Karpas-422 (cell line): Measurements from ENCODE around the gene SRGN. TPM values are rescaled to one million over a fixed set of nuclear protein-coding genes. Genes with fewer than 3 reads are reported as not detected.

Experiments used
- DNase-seq: peaks from one replicate; pipeline ENCODE4 v3.0.0-alpha.2; 2015
- H2AFZ ChIP-seq: fragments of 200-600 bp; sonication (generic); 2 replicates; pipeline ENCODE4 v1.6.1; 2014; ENCODE audit warnings: antibody characterized with exemption, low read length, mixed read lengths
- H3K27ac ChIP-seq: fragments of 200-600 bp; sonication (generic); 2 replicates; pipeline ENCODE4 v1.5.1; 2014; ENCODE audit warnings: mild to moderate bottlenecking, low read length, moderate library complexity
- H3K27me3 ChIP-seq: fragments of 200-600 bp; sonication (generic); 2 replicates; pipeline ENCODE4 v1.6.1; 2014; ENCODE audit warnings: low read length, mixed read lengths
- H3K36me3 ChIP-seq: fragments of 200-600 bp; sonication (generic); 2 replicates; pipeline ENCODE4 v1.6.1; 2014; ENCODE audit warnings: low read length, mixed read lengths; ENCODE audit not compliant: insufficient read depth
- H3K4me1 ChIP-seq: fragments of 200-600 bp; sonication (generic); 2 replicates; pipeline ENCODE4 v1.6.1; 2014; ENCODE audit warnings: mild to moderate bottlenecking, low read length, mixed read lengths
- H3K4me2 ChIP-seq: fragments of 200-600 bp; sonication (generic); 2 replicates; pipeline ENCODE4 v1.6.1; 2014; ENCODE audit warnings: low read length, low read depth, mild to moderate bottlenecking; ENCODE audit not compliant: poor library complexity, severe bottlenecking
- H3K4me3 ChIP-seq: fragments of 200-600 bp; sonication (generic); 2 replicates; pipeline ENCODE4 v1.5.1; 2014; ENCODE audit warnings: mild to moderate bottlenecking, antibody characterized with exemption, low read length, mixed read lengths
- H3K79me2 ChIP-seq: fragments of 200-600 bp; sonication (generic); 2 replicates; pipeline ENCODE4 v1.6.1; 2014; ENCODE audit warnings: mild to moderate bottlenecking, low read length, mixed read lengths
- H3K9ac ChIP-seq: fragments of 200-600 bp; sonication (generic); 2 replicates; pipeline ENCODE4 v1.6.0; 2014; ENCODE audit warnings: low read length
- H3K9me2 ChIP-seq: fragments of 200-600 bp; sonication (generic), shearing (Covaris generic); replicated peaks from 2 replicates; pipeline ENCODE4 v1.6.0; 2014; ENCODE audit warnings: mild to moderate bottlenecking, low read length, moderate library complexity; ENCODE audit not compliant: insufficient read depth
- H3K9me3 ChIP-seq: fragments of 300-700, 200-600 bp; sonication (generic); 2 replicates; pipeline ENCODE4 v1.6.1; 2014; ENCODE audit warnings: low read length, mixed read lengths
- H4K20me1 ChIP-seq: fragments of 200-600 bp; sonication (generic); 2 replicates; pipeline ENCODE4 v1.6.1; 2014; ENCODE audit warnings: mild to moderate bottlenecking, antibody characterized with exemption, low read length, low read depth; ENCODE audit not compliant: insufficient read depth
- total RNA-seq: library from RNA; depleted of rRNA; stranded (reverse); fragments of >200 nt; shearing (Covaris generic); gene quantifications from 2 replicates; pipeline ENCODE4 v1.2.3, GENCODE V29; 2014; ENCODE audit warnings: low replicate concordance

The SRGN gene
- total RNA-seq, 1 experiment from 2014 or later, result 56.4 TPM

DNA sequence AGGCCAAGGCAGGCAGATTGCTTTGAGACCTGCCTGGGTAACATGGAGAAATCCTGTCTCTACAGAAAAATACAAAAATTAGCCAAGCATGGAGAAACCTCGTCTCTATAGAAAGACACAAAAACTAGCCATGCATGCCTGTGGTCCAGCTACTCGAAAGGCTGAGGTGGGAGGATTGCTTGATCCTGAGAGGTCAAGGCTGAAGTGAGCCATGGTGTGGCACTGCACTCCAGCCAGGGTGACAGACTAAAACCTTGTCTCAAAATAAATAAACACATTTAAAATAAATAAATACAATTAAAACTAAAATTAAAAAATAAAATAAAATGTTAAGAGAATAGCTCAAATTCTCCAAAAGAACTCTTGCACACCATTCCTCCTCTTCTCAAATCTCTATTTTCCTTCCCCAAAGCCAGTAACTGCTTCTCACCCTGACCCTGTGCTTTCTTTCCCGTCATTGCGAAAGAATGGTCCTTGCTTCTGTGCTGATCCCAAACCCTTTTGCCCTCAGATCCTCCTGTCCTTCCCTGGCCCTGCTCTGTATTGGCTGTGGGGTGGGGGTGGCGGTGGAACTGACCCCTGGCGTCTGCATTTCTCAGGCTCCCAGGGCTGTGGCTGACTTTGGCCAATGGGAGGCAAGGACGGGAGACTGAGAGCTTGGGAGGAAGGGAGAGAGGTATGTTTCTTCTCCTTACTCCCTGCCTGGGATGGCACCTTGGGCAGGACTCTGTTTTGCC lies 12.4 kb downstream of the SRGN start:
- no peak overlapping the region for H3K9ac ChIP-seq
- no peaks in the 10 kb centered on the region for H4K20me1 ChIP-seq
- no peaks in the 10 kb centered on the region for H3K4me1 ChIP-seq
- H2AFZ ChIP-seq, result no peak overlapping the region
- no peak overlapping the region for H3K4me2 ChIP-seq
- no peak overlapping the region for H3K4me3 ChIP-seq
- no peaks in the 10 kb centered on the region for H3K79me2 ChIP-seq
- no peaks in the 10 kb centered on the region for H3K27me3 ChIP-seq
- no peak for DNase-seq
- no peak overlapping the region for H3K27ac ChIP-seq
- no peaks in the 10 kb centered on the region for H3K9me2 ChIP-seq
- H3K36me3 ChIP-seq, result no peaks in the 10 kb centered on the region
- no peaks in the 10 kb centered on the region for H3K9me3 ChIP-seq

- Histone ChIP-seq H3K9me2 (no peaks in the 10 kb centered on the region), H3K36me3 (no peaks in the 10 kb centered on the region), H3K4me3 (no peak overlapping the region), H3K9me3 (no peaks in the 10 kb centered on the region), H4K20me1 (no peaks in the 10 kb centered on the region), H3K9ac (no peak overlapping the region), H3K79me2 (no peaks in the 10 kb centered on the region), H2AFZ (no peak overlapping the region), H3K27me3 (no peaks in the 10 kb centered on the region), H3K27ac (no peak overlapping the region), H3K4me1 (no peaks in the 10 kb centered on the region), H3K4me2 (no peak overlapping the region)
- no peak for DNase-seq
These were observed 13.7 kb downstream of the SRGN start for GRCh38 chr10:69101451-69102095.

DNA sequence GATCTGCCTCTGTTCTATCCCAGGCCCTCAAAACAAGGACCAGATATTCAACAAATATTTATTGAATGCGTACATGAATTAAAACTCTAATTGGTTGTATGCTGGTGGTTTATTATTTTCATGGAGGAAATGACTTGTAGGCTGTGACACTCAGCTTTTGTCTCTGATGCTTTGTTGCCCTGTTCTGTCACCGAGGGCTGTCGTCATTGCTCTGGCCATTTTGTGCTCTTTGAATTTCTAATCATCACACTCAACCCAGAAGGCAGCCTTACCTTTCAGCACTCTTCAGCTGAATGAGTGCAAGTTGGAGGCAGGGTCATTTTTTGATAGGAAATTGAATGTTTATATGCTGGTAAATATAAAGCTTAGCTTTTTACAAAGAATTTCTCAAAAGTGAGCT lies 14.5 kb downstream of the SRGN start:
- Histone ChIP-seq H3K36me3 (no peaks in the 10 kb centered on the region), H4K20me1 (no peaks in the 10 kb centered on the region), H3K9me2 (no peaks in the 10 kb centered on the region), H3K4me3 (no peak overlapping the region), H3K4me1 (no peaks in the 10 kb centered on the region), H3K4me2 (no peak overlapping the region), H2AFZ (no peak overlapping the region), H3K9me3 (no peaks in the 10 kb centered on the region), H3K79me2 (no peaks in the 10 kb centered on the region), H3K9ac (no peak overlapping the region), H3K27ac (no peak overlapping the region), H3K27me3 (no peaks in the 10 kb centered on the region)
- no peak for DNase-seq

GRCh38 chr10:69103784-69104183 lies 15.9 kb downstream of the SRGN start:
- Histone ChIP-seq H3K4me3 (no peak overlapping the region), H3K4me1 (no peaks in the 10 kb centered on the region), H3K27me3 (no peaks in the 10 kb centered on the region), H3K9me3 (no peaks in the 10 kb centered on the region), H2AFZ (no peak overlapping the region), H4K20me1 (no peaks in the 10 kb centered on the region), H3K9ac (no peak overlapping the region), H3K9me2 (no peaks in the 10 kb centered on the region), H3K27ac (no peak overlapping the region), H3K36me3 (no peaks in the 10 kb centered on the region), H3K4me2 (no peak overlapping the region), H3K79me2 (no peaks in the 10 kb centered on the region)
- no peak for DNase-seq

DNA sequence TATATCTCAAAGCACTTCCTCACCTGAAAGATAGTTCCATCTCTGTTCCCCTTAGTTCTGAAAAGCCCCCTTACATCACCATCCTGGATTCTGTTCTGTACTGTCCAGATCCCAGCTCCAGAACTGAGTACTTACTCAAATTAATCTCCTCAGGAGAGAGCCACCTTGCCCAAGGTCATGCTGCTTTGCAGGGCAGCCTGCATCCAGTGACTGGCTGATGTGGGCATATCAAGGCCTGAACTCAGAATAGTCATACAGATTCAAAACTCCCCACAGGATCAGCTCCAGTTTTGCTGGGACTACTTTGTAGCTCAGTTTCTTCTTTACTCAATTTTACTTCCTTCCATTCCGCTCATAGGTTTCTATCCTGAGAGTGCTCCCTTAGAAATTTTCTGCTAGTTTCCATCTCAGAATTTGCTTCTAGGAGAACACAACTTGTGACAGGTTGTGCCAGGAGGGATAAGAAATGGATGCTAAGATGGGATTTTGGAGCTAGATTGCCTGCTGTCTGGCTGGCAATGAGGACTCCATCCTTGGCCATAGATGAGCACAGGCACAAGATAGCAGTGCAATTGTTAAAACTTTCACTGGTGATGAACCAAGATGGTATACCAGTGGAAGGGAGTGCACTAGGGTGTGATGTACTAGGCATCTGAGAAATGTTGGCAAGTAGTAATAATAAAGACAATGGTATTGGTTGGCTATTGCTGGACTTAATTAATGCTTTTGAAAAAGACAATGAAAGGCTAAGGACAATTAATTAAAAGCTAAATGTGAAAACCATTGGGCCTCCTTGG lies 17.3 kb downstream of the SRGN start:
- Histone ChIP-seq H3K79me2 (no peaks in the 10 kb centered on the region), H3K4me1 (no peaks in the 10 kb centered on the region), H3K4me2 (no peak overlapping the region), H2AFZ (no peak overlapping the region), H3K9ac (no peak overlapping the region), H4K20me1 (no peaks in the 10 kb centered on the region), H3K27me3 (no peaks in the 10 kb centered on the region), H3K36me3 (no peaks in the 10 kb centered on the region), H3K9me3 (no peaks in the 10 kb centered on the region), H3K27ac (no peak overlapping the region), H3K9me2 (no peaks in the 10 kb centered on the region), H3K4me3 (no peak overlapping the region)
- DNase-seq, result no peak

DNA sequence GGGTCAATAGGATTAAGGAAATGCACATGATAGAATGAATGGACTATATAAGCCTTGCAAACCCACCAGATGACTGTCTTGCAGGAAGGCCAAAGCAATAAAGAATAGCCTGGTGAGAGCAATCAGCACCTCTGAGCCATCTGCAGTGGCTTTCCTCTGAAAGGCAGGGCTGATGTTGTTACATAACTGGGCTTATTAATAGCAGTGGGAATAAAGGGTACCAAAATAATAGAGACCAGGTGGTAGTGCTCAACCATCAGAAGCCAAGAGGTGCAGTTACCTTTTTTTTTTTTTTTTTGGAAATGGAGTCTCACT lies 19.2 kb downstream of the SRGN start:
- H3K27ac ChIP-seq, result no peak overlapping the region
- H3K36me3 ChIP-seq, result no peaks in the 10 kb centered on the region
- H3K9ac ChIP-seq, result no peak overlapping the region
- no peaks in the 10 kb centered on the region for H3K27me3 ChIP-seq
- H3K4me1 ChIP-seq, result no peaks in the 10 kb centered on the region
- no peaks in the 10 kb centered on the region for H3K79me2 ChIP-seq
- H3K9me3 ChIP-seq, result no peaks in the 10 kb centered on the region
- no peak overlapping the region for H3K4me3 ChIP-seq
- no peak overlapping the region for H3K4me2 ChIP-seq
- H2AFZ ChIP-seq, result no peak overlapping the region
- H4K20me1 ChIP-seq, result no peaks in the 10 kb centered on the region
- no peaks in the 10 kb centered on the region for H3K9me2 ChIP-seq
- no peak for DNase-seq

DNA sequence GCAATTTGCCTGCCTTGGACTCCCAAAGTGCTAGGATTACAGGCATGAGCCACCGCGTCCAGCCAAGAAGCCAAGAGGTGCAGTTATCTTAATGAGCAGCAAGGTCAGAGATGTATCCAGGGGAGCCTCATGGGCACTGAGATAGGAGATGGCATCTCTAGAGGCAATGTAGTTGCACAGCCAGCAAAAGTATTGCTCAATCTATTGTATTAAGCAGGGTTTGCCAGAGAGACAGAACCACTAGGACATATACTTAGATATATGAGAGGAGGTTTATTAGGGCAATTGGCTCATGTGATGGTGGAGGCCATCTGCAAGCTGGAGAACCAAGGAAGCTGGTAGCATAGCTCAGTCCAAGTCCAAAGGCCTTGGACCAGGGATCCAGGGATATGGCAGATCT lies 19.8 kb downstream of the SRGN start:
- Histone ChIP-seq H3K79me2 (no peaks in the 10 kb centered on the region), H3K27ac (no peak overlapping the region), H3K36me3 (no peaks in the 10 kb centered on the region), H4K20me1 (no peaks in the 10 kb centered on the region), H3K4me1 (no peaks in the 10 kb centered on the region), H3K9me3 (no peaks in the 10 kb centered on the region), H3K9ac (no peak overlapping the region), H2AFZ (no peak overlapping the region), H3K27me3 (no peaks in the 10 kb centered on the region), H3K4me3 (no peak overlapping the region), H3K4me2 (no peak overlapping the region), H3K9me2 (no peaks in the 10 kb centered on the region)
- no peak for DNase-seq

- Histone ChIP-seq H3K4me2 (no peak overlapping the region), H3K9me2 (no peaks in the 10 kb centered on the region), H4K20me1 (no peaks in the 10 kb centered on the region; the same call in 1 of the 2 replicates), H3K4me3 (no peak overlapping the region), H2AFZ (no peak overlapping the region), H3K9ac (no peak overlapping the region), H3K36me3 (no peaks in the 10 kb centered on the region), H3K27ac (no peak overlapping the region), H3K79me2 (peaks cover 8% of the 10 kb centered on the region), H3K27me3 (no peaks in the 10 kb centered on the region), H3K9me3 (no peaks in the 10 kb centered on the region), H3K4me1 (peaks cover 4% of the 10 kb centered on the region)
- no peak for DNase-seq
These were observed 32.0 kb downstream of the SRGN start for GRCh38 chr10:69119896-69120295.
